ENCODE results near the gene AIRE. TPM values are rescaled to one million over a fixed set of nuclear protein-coding genes. Genes with fewer than 3 reads are reported as not detected.

Gene AIRE
- total RNA-seq, 1 experiment from 2014 or later: 0.09 TPM

- H3K27ac Mint-ChIP-seq: no peak overlapping the region
- no peak for DNase-seq (ENCODE audit: low spot score)
- no peaks in the 10 kb centered on the region for H3K9me3 Mint-ChIP-seq
- ATAC-seq: no peak
- H3K27me3 Mint-ChIP-seq (ENCODE audit: low read depth): peaks cover 21% of the 10 kb centered on the region
- TF ChIP-seq CBFB (CRISPR knock-in tag; IDR thresholded peaks at IDR 0.05; ENCODE audit: low read depth) (no peak), MLX (CRISPR knock-in tag; IDR thresholded peaks at IDR 0.05) (no peak), ZNF263 (CRISPR knock-in tag; IDR thresholded peaks at IDR 0.05; ENCODE audit: low read depth) (no peak), AR (CRISPR knock-in tag; IDR thresholded peaks at IDR 0.05) (no peak), EMX1 (CRISPR knock-in tag; IDR thresholded peaks at IDR 0.05) (no peak), MXD4 (CRISPR knock-in tag; IDR thresholded peaks at IDR 0.05; ENCODE audit: borderline replicate concordance) (no peak), NFE2L1 (CRISPR knock-in tag; IDR thresholded peaks at IDR 0.05) (no peak), ZNF317 (CRISPR knock-in tag; IDR thresholded peaks at IDR 0.05; ENCODE audit: borderline replicate concordance, low read depth) (no peak)
- TF ChIP-seq, protein P1, sequence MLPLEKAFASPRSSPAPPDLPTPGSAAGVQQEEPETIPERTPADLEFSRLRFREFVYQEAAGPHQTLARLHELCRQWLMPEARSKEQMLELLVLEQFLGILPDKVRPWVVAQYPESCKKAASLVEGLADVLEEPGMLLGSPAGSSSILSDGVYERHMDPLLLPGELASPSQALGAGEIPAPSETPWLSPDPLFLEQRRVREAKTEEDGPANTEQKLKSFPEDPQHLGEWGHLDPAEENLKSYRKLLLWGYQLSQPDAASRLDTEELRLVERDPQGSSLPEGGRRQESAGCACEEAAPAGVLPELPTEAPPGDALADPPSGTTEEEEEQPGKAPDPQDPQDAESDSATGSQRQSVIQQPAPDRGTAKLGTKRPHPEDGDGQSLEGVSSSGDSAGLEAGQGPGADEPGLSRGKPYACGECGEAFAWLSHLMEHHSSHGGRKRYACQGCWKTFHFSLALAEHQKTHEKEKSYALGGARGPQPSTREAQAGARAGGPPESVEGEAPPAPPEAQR (CRISPR knock-in tag; IDR thresholded peaks at IDR 0.05): no peak
- TF ChIP-seq, protein P2, sequence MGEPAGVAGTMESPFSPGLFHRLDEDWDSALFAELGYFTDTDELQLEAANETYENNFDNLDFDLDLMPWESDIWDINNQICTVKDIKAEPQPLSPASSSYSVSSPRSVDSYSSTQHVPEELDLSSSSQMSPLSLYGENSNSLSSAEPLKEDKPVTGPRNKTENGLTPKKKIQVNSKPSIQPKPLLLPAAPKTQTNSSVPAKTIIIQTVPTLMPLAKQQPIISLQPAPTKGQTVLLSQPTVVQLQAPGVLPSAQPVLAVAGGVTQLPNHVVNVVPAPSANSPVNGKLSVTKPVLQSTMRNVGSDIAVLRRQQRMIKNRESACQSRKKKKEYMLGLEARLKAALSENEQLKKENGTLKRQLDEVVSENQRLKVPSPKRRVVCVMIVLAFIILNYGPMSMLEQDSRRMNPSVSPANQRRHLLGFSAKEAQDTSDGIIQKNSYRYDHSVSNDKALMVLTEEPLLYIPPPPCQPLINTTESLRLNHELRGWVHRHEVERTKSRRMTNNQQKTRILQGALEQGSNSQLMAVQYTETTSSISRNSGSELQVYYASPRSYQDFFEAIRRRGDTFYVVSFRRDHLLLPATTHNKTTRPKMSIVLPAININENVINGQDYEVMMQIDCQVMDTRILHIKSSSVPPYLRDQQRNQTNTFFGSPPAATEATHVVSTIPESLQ (CRISPR knock-in tag; IDR thresholded peaks at IDR 0.05): no peak
- TF ChIP-seq, protein P3, sequence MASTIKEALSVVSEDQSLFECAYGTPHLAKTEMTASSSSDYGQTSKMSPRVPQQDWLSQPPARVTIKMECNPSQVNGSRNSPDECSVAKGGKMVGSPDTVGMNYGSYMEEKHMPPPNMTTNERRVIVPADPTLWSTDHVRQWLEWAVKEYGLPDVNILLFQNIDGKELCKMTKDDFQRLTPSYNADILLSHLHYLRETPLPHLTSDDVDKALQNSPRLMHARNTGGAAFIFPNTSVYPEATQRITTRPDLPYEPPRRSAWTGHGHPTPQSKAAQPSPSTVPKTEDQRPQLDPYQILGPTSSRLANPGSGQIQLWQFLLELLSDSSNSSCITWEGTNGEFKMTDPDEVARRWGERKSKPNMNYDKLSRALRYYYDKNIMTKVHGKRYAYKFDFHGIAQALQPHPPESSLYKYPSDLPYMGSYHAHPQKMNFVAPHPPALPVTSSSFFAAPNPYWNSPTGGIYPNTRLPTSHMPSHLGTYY (CRISPR knock-in tag; IDR thresholded peaks at IDR 0.05): no peak
- TF ChIP-seq, protein P4, sequence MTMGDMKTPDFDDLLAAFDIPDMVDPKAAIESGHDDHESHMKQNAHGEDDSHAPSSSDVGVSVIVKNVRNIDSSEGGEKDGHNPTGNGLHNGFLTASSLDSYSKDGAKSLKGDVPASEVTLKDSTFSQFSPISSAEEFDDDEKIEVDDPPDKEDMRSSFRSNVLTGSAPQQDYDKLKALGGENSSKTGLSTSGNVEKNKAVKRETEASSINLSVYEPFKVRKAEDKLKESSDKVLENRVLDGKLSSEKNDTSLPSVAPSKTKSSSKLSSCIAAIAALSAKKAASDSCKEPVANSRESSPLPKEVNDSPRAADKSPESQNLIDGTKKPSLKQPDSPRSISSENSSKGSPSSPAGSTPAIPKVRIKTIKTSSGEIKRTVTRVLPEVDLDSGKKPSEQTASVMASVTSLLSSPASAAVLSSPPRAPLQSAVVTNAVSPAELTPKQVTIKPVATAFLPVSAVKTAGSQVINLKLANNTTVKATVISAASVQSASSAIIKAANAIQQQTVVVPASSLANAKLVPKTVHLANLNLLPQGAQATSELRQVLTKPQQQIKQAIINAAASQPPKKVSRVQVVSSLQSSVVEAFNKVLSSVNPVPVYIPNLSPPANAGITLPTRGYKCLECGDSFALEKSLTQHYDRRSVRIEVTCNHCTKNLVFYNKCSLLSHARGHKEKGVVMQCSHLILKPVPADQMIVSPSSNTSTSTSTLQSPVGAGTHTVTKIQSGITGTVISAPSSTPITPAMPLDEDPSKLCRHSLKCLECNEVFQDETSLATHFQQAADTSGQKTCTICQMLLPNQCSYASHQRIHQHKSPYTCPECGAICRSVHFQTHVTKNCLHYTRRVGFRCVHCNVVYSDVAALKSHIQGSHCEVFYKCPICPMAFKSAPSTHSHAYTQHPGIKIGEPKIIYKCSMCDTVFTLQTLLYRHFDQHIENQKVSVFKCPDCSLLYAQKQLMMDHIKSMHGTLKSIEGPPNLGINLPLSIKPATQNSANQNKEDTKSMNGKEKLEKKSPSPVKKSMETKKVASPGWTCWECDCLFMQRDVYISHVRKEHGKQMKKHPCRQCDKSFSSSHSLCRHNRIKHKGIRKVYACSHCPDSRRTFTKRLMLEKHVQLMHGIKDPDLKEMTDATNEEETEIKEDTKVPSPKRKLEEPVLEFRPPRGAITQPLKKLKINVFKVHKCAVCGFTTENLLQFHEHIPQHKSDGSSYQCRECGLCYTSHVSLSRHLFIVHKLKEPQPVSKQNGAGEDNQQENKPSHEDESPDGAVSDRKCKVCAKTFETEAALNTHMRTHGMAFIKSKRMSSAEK (CRISPR knock-in tag; IDR thresholded peaks at IDR 0.05; ENCODE audit: borderline replicate concordance): no peak
- TF ChIP-seq, protein P5, sequence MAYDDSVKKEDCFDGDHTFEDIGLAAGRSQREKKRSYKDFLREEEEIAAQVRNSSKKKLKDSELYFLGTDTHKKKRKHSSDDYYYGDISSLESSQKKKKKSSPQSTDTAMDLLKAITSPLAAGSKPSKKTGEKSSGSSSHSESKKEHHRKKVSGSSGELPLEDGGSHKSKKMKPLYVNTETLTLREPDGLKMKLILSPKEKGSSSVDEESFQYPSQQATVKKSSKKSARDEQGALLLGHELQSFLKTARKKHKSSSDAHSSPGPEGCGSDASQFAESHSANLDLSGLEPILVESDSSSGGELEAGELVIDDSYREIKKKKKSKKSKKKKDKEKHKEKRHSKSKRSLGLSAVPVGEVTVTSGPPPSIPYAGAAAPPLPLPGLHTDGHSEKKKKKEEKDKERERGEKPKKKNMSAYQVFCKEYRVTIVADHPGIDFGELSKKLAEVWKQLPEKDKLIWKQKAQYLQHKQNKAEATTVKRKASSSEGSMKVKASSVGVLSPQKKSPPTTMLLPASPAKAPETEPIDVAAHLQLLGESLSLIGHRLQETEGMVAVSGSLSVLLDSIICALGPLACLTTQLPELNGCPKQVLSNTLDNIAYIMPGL (CRISPR knock-in tag; IDR thresholded peaks at IDR 0.05): no peak
- no peak overlapping the region for H3K4me3 Mint-ChIP-seq
- H3K4me1 Mint-ChIP-seq: peaks cover 23% of the 10 kb centered on the region
- CTCF ChIA-PET: interaction anchor here (1.1 kb wide), 1 partner anchor 144 kb away, joined by 4 read pairs; no protein-coding TSS in a partner anchor
- POLR2A ChIA-PET: no interaction called here
- H3K36me3 Mint-ChIP-seq: no peaks in the 10 kb centered on the region
Observed at GRCh38 chr21:44345495-44345894, 59.8 kb downstream of the AIRE start.
